ENCODE results near the gene RFTN1. TPM values are rescaled to one million over a fixed set of nuclear protein-coding genes. Genes with fewer than 3 reads are reported as not detected.

Gene RFTN1
- total RNA-seq, 1 donor from 2014 or later: 54.9 TPM

DNA sequence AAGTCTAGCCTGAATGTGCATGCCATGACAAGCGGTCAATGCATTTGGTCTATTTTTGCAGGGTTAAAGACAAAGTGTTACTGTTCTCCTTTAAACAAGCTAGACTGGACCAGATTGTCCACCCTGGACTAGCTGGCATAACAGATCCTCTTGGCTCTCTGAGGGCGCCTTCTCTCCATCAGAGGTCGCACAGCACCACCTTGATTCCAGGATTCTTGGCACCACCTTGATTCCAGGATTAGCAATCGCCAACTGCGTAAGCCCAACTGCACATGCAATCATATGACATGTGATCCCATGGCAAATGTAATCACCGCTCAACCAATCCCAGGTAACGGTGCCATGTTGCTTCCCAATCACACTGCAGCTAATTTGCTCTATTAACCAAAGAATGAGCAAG is 149.9 kb downstream of the RFTN1 start:
- no peak for DNase-seq (ENCODE audit: low spot score)

DNA sequence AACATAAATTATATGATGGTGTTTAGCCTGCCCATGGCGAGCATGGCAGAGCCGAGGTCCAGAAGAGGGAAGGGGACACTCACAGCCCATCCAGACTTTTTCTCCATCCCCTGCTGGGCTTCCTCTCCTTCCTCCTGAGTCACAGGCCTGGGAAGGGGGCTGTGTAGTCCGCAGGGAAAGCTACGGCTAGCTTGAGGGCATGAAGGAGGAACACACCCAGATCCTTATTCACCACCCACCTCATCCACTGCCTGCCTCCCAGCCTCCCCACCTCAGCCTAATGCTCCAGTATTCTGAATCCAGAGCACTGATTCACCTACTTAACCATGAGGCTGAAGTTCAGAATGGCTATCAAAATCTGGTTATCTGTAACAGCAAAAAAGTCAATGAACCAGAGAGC is 150.7 kb downstream of the RFTN1 start:
- no peak for DNase-seq (ENCODE audit: low spot score)

DNA sequence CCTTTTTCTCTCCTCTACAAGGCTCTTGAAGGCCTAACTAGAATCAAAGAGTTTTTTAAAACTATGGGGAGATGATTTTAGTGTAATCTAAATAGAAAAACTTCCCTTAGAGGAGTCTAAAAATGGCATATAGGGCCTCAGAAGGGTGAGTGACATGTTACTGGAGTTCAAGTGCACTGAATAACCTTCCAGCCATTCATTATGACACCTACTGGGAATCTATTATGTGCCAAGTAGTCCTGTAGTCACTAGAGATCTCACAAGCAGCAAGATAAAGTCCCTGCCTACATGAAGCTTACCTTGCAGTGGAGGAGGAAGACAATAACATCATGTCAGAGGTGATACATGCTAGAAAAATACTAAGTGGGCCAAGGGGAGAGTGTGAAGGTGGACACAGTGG is 152.4 kb downstream of the RFTN1 start:
- no peak for DNase-seq (ENCODE audit: low spot score)

DNA sequence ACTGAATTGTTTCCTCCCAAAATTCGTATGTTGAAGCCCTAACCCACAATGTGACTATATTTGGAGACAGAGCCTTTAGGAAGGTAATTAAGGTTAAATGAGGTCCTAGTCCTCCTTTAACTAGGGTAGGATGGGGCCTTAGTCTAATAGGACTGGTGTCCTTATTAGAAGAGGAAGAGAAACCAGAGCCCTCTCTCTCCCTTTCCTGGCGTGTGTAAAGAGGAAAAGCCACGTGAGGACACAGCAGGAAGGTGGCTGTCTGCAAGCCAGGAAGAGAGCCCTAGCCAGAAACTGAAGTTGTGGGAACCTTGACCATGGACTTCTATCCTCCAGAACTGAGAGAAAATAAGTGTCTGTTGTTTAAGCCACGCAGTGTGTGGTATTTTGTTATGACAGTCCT is 154.2 kb downstream of the RFTN1 start:
- DNase-seq (ENCODE audit: low spot score): no peak

- DNase-seq (ENCODE audit: low spot score): no peak
Measured at GRCh38 chr3:16358336-16358735, 155.2 kb downstream of the RFTN1 start.

DNA sequence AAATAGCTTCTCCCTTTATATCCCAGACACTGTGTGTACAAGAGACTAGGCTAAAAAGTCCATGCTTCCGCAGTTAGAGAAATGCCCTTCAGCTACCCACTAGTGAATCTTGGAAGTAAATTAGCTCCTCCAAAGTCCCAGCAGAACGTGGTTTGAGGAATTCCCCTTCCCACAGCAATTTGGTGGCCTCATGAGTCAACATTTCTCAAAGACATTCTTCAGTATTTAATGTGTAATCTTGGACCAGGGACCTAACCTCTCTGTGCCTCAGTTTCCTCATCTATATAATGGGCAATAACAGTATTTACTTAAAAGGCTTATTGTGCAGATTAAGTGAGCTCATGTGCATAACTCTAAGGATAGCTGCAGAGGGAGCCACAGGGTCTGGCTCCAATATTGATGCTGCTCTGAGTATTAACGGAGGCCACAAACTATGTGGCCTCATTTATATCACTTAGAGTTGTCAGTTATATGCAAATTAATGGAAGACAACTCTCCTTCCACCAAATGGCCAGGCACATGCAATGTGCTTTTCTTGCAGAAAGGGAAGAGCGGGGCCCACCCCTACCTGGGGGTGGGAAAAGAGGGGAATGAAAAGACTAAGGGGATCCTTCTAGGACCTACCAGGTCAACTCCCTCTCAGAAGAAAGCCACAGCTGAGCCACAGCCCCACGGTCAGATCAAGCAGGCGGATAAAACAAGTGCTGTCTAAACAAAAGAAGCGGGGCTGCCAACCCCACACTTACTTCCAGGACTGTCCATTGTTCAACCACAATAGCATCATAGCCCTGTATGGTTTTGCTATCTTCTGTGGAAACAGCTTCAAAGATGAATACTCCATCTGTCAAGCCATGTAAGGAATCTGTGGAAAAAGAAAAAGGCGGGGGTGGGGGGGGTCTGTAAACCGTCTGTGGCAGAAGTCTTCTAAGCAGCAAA is 156.0 kb downstream of the RFTN1 start:
- DNase-seq (ENCODE audit: low spot score): no peak

DNA sequence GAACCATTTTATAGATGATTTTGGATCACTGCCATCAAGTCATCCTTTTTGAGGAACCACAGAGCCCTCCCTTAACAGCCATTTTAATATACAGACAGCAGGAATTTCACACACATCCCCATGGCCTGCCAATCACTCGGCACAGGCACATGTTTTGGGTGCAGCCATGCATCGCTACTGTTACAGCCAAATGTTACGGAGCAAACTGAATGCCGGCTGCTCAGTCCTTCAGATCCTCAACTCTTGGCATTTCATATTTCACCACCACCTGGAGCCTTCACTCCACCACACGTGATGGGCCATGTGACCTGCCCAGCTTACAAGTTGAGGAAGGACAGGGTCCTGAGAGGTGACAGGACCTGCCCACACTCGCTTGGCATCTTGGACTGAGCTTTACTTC is 157.7 kb downstream of the RFTN1 start:
- no peak for DNase-seq (ENCODE audit: low spot score)

GRCh38 chr3:16354291-16354690 is 159.2 kb downstream of the RFTN1 start:
- DNase-seq (ENCODE audit: low spot score): no peak

DNA sequence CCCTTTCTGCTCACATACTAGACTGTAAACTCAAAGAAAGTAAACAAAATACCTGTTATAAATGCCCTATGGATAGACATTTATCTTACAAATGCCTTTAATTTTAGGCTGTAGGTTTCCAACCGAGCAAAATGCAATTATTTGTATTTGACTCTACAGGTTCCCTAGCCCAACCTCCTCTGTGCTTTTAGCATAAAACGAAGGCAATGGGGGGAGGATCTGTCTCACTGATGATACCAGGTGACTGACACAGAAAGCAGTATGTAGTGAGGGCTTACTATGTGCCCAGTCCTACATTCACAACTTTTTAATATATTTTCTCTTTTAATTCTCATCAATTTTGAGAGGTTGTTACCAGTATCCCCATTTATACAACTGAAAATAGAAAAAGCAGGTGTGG is 161.1 kb downstream of the RFTN1 start:
- DNase-seq (ENCODE audit: low spot score): no peak

DNA sequence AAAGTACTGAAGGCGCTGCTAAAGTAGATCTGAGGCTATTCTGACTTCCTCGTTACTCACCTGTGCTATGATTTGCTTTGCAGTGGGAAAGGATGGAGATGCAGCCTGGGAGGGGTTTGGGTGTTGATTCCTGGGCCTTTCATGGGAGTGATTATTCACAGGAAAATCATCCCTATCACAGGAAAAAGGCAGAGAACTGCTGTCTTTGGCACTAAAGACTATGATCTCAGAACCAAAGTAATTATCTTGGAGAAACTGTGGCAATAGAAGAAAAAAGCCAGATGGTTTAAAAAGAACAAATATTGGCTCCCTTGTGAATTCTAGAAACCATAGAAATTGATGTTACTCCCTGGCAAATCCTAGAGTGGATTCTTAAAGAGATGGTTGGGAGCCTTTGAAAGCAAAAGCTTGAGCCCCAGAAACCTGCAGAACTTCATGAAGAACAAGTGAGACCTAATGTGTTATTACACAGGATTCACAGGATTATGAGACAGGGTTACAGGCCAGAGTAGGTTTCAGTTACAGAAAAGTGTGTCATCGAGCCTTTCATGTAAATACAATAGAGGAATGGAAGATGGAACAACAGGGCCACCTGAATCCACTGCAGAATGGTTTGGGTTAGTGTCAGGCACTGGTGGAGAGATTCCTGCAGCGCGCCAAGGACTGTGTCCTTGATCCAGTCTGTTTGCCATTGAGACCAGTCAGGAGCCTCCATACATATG is 162.7 kb downstream of the RFTN1 start:
- no peak for DNase-seq (ENCODE audit: low spot score)

- DNase-seq (ENCODE audit: low spot score): no peak
Measured at GRCh38 chr3:16349986-16350596, 163.4 kb downstream of the RFTN1 start.

- no peak for DNase-seq (ENCODE audit: low spot score)
Measured at GRCh38 chr3:16347548-16347947, 166.0 kb downstream of the RFTN1 start.

DNA sequence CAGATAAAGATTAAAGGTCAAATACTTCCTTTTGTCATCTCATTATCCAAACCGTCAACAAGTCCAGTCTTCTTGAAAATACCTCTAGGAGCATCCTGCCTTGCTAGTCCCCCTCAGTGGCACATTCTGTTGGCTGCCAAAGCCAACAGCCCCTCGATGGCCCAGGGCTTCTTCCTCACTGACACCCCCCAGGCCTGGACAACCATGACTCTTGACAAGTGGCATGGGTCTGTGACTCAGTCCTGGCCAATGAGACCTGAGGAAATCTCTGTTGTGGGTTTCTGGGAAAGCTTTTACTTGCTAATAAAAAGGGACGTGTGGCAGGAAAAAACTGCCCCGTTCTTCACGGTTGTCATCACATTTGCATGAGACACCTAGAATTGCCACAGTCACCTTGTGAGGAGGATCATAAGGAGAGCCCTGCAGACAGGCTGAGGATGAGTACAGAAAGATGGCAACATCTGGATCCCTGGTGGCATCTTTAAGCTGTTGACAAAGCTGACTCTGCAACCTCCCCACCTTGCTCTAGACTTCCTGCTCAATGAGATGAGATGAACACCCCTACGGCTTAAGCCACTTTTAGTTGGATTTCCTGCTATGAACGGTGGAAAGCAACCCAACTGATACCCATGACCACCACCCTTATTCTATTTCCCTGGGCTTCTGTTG is 167.0 kb downstream of the RFTN1 start:
- DNase-seq (ENCODE audit: low spot score): no peak

- DNase-seq (ENCODE audit: low spot score): no peak
Measured at GRCh38 chr3:16343101-16343500, 170.4 kb downstream of the RFTN1 start.

- DNase-seq (ENCODE audit: low spot score): no peak
Measured at GRCh38 chr3:16338999-16339398, 174.5 kb downstream of the RFTN1 start.

DNA sequence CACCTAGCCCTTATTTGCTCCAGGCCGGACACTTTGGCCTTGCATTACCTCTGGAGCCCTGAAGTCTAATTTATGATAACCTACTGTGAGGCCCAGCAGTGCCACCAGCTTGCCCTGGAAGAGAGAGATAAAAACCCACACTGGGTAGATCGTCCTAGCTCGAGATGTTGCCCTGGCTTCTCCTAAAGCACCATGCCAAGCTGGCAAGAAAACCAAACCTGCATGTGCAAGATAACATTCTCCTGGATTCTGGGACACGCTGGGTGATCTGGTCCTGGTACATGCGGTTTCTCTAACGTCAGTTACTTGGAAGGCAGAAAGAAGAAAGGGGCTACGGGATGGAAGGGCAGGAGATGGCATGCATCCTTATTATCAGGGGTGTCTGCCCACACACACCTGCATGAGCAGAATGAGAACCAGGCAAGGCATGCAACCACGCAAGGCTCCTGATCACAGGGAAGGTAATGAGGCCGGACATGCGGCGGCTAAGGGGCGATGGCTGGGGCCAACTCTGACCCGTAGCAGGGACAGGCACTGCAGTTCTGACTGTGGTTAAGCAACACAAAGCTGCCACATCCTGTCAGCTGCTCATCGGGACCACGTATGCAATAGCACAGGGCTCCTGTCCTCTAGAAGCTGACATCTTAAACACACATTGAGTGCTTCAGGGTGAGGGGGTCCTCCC is 175.5 kb downstream of the RFTN1 start:
- DNase-seq (ENCODE audit: low spot score): no peak

GRCh38 chr3:16336825-16337224 is 176.7 kb downstream of the RFTN1 start:
- no peak for DNase-seq (ENCODE audit: low spot score)

DNA sequence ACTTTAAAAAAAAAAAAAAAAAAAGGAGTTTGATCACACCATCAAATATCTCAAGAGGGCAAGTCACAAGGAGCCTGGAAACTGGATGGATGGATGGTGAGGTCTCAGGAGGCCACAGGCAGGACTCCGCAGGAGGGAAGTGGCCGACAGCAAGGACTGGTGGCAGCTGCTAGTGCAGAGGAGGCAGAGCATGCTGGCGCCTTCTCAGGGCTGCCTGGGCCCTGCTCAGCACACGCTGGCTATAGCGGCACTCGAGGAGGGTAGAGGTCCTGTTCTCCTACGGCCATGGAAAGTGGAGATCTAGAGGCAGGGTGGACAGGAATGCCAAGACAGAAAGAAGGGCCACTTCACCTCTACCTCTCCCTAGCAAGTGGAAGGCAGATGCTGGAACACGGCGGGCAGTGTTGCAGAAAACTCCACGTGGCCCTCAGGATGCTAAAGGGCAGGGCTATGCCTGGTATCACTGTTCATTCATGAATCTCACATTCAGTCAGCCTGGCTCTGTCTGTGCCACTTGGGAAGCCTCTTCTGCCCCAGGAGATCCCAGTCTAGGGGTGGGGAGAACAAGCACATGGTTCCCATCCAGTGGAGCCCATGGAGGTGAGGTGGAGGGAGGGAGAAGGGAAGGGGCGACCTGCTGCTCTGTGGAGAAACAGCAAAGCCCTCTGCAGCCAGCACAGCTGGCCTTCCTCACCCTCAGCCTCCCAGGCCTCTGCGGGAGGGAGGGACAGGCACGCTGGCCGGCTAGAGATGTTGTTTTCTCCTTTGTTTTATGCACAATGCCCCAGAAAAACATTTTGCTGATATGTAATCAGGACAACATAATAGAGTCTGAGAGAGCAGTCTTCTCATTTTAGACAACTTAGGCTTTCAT is 177.5 kb downstream of the RFTN1 start:
- no peak for DNase-seq (ENCODE audit: low spot score)

DNA sequence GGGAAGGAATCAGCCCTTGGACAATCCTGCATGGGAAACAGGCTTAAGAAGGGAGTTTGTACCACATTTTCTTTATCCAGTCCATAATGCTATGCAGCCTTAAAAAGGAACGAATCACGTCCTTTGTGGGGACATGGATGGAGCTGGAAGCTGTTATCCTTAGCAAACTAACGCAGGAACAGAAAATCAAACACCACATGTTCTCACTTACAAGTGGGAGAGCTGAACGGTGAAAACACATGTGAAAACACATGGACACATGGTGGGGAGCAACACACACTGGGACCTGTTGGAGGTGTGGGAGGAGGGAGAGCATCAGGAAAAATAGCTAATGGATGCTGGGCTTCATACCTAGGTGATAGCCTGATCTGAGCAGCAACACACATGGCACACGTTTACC is 178.2 kb downstream of the RFTN1 start:
- DNase-seq (ENCODE audit: low spot score): no peak

DNA sequence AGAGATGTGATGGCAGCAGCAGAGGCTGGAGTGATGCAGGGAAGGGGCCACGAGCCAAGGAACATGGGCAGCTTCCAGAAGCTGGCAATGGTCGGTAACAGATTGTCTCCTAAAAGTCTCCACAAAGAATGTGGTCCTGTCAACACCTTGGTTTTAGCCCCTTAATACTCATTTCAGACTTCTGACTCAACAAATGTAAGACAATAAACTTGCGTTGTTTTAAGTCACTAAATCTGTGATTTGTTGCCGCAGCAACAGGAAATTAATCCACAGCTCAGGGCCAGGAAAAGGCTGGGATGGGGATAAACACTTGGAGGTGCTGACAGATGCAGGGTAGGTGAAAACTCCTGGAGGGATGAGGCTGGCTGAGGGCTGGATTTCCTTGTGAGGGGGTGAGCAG is 178.6 kb downstream of the RFTN1 start:
- DNase-seq (ENCODE audit: low spot score): no peak

Data from mesenteric fat pad (tissue), 1 donor.